WI38 (cell line): ENCODE results near the gene PTPRK.
"Not testable (repeated sequence)": the region's sequence is repeated elsewhere in the genome, so short reads cannot be mapped to it uniquely, and the experiment has no call there.

Experiments
- H3K4me3 ChIP-seq: 2 replicates; pipeline ENCODE4 v1.5.1; 2011; ENCODE audit warnings: low read depth, mild to moderate bottlenecking, control low read depth, low read length
- CTCF ChIP-seq: IDR thresholded peaks from 2 replicates; pipeline ENCODE4 v1.5.1; 2012; ENCODE audit warnings: low read depth, mild to moderate bottlenecking, control low read depth, low read length

The PTPRK gene

GRCh38 chr6:128000363-128000762 lies 520.0 kb downstream of the PTPRK start:
- no peak overlapping the region for H3K4me3 ChIP-seq
- no peak for TF ChIP-seq CTCF

DNA sequence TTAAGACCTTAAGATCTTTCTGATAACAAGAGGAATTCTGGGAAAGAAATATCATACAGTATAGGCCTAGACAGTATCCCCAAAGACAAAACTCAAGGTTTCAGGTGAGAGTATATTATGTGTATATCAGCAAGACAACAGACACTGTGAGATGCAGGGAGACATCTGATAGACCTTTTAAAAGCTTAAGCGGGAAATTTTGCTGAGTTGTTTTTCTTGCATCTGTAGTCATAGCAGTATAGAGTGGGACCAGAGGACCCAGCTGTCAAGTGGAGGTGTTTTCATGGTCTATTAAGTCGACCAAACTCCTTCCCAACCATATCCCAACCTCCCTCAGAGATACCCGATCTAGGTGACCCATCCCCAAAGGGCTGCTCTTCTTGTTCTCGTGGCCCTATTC lies 521.4 kb downstream of the PTPRK start:
- no peak overlapping the region for H3K4me3 ChIP-seq
- no peak for TF ChIP-seq CTCF

DNA sequence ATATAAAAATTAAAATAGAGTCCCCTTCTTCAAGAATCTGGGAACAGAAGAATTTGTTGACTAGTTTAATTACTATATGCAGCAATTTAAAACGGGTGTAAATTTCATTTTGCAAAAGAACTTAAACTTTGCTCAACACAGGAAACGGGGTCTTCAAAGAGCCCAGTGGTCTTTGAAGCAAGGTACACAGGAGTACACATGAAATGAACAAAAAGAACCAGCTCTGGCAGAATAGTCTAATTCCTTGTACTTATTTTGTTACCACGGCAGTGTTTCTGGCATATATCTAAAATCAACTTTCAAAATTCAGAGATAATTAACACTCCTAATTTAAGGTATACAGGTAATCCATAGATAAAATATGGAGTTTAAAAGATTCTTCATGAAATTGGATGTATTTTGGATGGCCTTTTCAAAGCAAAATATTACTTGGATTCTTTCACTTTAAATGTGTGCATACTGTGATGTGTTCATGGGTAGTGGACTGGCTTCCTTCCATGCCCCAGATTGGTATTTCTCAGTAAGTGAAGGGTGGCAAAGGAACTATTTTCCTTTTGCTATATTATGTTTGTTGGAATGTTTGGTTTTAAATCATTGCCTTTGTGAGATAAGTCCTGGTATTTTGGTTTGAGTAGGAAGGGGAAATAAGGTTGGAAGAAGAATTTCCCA lies 522.8 kb downstream of the PTPRK start:
- TF ChIP-seq CTCF = no peak
- H3K4me3 ChIP-seq = no peak overlapping the region

GRCh38 chr6:127996925-127997324 lies 523.5 kb downstream of the PTPRK start:
- TF ChIP-seq CTCF = no peak
- H3K4me3 ChIP-seq = no peak overlapping the region

GRCh38 chr6:127992144-127992543 lies 528.3 kb downstream of the PTPRK start:
- no peak overlapping the region for H3K4me3 ChIP-seq
- no peak for TF ChIP-seq CTCF

DNA sequence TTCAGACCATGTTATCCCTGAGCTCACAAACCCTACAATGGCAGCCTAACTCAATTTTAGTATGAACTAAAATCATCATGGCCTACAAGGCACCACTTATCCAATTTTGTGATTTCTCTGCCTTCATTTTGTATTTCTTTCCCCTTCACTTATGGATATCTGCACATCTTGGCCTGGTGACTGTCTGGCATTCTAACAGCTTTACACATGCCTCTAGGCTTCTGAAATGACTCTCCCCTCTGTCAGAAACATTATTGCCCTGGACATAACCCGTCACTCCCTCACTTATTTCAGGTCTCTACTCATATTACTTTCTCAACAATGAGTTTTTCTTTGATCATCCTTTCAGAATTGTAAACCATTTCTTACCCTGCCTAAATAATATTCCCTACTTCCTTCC lies 530.3 kb downstream of the PTPRK start:
- TF ChIP-seq CTCF = no peak
- no peak overlapping the region for H3K4me3 ChIP-seq

DNA sequence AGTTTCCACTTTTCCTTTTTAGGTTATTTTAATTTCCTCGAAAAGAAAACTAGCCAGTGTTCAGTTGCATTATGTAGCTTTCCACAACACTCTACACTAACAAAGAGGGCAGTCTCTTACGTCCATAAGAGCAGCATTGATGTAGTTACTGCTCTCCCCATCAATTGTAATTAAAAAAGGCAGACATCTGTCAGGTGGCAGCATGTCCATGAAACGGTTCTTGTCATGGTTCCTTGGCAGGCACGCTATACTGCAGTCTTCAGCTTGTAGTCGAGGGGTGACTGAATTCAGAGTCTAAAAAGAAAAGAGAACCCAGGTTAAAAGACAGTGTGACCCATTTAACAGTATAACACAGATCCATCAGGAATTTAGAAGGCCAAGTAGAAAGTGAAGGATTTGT lies 539.4 kb downstream of the PTPRK start:
- TF ChIP-seq CTCF = no peak
- no peak overlapping the region for H3K4me3 ChIP-seq

DNA sequence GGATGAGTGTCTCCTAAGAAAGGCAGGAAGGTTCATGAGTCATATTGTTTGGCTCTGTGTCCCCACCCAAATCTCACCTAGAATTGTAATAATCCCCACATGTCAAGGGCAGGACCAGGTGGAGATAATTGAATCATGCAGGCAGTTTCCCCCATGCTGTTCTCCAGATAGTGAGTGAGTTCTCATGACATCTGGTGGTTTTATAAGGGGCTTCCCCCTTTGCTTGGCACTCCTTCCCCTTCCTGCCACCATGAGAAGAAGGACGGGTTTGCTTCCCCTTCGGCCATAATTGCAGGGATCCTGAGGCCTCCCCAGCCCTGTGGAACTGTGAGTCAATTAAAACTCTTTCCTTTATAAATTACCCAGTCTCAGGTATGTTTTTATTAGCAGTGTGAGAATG lies 542.2 kb downstream of the PTPRK start:
- H3K4me3 ChIP-seq = not testable (repeated sequence)
